Dedifferentiated amniotic fluid mesenchymal stem cell (primary cell): ENCODE results near the gene TSPAN14.

Experiments
- DNase-seq: peaks from one replicate; pipeline ENCODE4 v3.0.0-alpha.2; 2016; ENCODE audit errors: extremely low spot score

The TSPAN14 gene

DNA sequence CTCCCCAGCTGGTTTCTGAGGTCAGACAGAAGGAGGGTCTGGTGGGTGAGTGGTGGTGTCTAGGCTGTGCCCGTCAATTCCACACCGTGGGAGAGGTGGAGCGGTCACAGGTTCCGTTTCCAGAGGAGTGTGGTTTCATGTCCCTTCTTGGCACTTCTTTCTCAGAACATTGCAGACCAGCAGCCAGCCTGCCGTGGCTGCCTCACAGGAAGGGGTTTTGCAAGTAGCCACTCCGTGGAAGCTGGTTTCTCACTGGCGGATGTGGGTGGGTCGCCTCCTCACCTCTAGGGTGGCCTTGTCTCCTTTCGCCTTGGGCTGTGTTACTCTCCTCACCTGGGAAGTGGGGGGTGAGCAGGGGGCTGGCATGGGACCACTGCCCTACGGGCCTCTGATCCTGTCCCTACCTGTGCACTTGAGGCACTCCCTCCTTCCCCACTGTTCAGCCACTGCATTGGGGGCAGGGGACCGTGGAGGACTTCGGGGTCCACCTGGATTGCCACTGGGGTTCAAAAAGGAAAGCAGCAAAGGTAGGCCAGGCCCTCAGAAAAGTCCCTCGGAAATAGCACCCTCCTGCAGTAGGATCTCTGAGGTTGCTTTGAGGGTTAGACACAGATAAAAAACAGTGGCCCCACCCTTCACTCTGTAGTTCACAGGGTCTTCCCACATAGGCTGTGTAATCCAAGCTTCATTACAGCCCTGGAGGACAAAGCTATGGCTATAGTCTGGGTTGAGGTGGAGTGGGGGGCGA, 33.9 kb downstream of the TSPAN14 start:
- DNase-seq: no peak

DNA sequence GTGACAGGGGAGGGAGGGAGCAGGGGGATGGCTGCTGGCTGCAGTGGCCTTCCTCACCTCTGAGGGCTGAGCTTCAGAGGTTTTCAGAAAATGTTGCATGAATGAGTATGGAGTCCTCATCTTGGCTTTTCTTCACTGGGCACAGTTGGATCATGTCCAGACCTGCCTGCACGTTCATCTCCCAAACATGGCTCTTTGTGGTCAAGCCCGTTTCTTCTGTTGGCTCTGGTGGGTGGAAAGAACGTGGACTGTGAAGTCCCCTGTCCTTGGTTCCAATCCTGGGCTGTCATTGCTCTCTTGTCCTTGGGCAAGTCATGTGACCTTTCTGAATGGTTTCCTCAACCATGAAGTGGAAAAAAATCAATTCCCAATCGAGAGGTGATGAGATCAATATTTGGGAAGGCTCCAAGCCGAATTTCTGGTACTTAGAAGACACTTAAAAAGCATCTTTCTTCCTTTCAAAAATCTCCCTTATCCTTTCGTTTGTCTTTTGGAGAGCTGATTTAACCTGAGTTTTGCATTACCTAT, 34.5 kb downstream of the TSPAN14 start:
- no peak for DNase-seq

DNA sequence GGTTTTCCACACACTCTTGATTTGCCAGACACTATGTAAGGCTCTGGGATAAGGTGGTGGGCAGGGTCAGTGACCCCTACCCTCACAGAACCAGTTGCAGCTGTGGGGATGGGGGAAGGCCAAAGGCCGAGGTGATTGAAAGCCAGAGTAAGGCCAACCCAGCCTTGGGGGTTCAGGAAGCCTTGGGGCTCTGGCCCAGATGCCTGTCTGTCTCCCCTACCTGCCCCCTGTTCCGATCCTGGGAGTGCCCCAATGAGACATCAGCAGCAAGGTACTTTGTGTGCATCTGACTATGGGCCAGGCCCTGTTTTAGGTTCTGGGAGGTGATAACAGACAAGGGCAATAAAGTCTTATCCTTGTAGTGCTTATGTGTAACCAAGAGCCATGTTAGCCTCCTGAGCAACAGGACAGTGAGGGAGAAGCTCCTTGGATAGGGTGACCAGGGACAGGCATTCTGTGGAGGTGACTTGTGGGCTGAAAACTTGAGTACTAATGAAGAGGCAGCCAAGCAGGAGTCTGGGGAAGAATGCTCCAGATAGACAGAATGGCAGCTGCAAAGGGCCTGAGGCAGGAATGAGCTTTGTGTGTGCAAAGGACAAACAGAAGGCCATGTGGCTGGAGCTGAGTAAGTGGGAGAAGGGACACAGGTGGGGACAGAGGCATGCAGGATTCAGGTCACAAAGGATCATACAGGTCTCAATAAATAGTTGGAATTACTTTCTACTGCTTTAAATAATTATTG, 35.4 kb downstream of the TSPAN14 start:
- no peak for DNase-seq

DNA sequence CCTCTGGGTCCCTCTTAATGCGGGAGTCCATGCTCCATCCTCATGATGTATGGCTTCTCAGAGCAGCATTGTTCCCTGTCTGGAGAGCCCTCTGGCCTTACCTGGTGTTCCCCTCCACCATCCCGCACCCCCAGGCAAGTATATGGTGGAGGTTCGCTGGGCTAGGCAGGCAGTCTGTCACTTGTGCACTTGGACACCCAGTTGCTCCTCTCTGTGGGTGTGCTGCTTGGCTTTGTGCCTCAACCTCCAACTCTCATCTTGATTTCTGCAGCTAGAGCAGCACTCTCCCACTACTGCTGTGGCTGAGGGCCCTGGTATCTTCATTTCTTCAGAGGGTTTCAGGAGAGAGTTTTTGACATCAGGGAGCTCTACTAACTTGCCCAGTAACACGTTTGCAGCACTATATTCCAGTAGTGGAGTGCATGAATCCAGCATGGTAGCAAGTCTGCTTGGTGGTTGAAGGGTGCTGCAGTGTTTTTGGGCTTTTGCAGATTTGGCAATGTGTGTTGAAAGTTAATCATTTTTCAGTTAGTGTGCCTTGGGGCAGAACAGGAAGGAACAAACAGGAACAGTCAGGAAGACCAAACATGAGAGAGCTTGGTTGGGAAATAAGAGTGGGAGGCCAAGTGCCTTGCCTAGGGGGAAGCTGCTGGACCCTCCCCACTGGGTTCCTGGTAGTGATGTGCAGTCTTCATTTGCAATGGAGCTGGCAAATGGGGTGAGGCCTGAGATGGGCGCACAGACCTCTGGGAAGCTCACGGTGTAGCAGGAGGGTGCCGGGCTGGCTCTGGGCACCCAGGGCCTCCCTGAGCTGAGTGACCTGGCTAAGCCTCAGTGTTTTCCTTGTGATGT, 37.4 kb downstream of the TSPAN14 start:
- no peak for DNase-seq

DNA sequence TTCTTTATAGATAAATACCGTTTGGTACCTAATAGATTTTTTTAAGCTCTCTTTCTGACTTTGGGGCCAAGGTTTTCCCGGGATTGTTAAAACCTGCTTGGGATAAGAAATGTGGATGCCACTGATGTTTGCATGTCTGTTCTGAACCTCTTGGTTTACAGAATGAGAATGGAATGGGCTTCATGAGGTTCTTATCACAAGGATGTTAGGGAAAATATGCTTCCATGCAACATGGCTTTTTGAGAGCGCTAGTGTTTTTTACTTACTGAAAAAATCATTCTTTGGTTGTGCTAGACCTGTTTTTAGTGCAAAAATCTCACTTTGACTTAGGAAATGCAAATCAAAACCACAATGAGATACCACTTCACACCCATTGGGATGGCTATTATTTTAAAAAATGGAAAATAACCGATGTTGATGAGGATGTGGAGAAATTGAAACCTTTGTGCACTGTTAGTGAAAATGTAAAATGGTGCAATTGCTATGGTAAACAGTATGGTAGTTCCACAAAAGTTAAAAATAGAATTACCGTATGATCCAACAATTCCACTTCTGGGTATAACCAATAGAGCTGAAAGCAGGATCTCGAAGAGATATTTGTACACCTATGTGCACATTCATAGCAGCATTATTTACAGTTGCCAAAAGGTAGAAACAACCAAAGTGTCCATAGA, 38.9 kb downstream of the TSPAN14 start:
- no peak for DNase-seq

DNA sequence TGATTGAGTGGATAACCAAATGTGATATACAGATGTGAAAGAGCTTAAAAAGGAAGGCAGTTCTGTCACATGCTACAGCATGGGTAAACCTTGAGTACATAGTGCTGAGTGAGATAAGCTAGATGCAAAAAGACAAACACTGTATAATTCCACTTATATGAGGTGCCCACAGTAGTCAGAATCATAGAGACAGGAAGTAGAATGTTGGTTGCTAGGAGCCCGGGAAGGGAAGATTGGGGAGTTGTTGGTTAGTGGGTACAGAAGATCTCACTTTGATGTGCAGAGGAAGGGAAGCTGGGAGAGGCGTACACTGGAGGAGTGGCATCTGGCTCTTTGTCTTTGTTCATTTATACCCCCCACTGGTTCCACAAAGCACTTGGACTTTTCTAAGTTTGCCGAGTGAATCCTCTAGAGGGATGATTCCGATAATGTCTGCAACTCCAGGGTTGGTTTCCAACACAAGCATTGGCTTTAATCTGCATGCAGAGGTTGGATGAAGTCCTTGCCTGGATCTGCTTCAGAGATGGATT, 39.5 kb downstream of the TSPAN14 start:
- DNase-seq: no peak

DNA sequence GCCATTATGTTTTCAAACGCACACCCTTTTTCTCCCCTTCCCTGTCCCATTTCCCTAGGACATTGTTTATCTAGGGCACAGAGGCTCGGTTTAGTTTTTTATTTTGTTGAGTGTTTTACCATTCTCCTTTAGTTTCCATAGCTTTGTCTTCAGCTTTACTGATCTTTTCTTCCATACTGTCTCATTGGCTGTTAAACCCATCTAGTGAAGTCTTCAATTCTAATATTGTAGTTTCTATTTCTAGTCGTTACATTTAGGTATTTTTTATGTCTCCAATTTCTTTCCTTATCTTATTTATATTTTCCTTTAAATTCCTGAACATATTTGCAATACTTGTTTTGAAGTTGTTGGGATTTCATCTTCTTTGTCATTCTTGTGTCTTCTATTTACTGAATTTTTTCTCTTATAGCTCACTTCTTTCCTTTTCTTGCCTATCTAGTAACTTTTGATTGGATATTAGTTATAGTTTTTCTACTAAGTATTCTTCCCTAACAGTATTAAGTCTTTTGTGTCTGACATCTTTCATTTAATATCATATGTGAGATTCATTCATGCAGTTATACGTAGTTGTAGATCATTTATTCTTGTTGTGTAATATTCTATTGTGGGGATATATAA, 42.6 kb downstream of the TSPAN14 start:
- DNase-seq: no peak

DNA sequence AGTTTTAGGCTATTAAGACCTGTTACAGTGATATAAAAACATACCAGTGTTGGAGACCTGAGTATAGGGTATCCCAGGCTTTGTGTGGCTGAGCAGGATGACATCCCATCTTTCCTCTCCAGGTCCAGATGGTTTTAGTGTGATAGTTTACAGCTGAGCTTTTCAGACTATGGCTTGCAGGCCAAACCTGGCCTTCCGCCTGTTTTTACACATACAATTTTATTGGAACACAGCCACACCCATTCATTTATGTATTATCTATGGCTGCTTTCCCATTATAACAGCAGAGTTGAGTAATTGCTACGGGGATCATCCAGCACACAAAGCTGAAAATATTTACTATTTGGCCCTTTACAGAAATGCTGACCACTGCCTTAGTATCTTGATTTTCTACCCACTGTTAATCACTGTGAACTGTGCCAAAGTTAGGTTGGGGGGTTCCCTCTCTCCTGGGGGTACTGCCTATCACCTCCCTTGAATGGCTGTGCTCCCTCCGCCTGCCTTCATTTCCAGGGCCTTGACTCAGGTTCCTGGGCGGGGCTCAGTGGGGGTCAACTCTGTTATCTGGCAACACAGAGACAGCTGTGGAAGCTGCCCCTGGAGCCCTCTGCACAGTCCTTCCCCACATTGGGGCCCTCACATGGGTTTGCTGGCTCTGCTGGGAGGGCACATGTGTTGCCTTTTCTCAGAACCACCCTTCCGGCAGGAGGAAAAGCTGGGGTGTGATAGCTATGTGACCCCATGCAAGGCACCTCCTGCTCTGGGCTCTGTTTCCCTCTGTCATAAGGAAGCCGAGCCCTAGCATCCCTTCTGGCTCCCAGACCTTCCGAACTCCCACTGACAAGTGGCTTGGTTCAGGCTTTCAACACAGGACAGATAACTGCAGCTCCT, 43.3 kb downstream of the TSPAN14 start:
- DNase-seq: no peak

DNA sequence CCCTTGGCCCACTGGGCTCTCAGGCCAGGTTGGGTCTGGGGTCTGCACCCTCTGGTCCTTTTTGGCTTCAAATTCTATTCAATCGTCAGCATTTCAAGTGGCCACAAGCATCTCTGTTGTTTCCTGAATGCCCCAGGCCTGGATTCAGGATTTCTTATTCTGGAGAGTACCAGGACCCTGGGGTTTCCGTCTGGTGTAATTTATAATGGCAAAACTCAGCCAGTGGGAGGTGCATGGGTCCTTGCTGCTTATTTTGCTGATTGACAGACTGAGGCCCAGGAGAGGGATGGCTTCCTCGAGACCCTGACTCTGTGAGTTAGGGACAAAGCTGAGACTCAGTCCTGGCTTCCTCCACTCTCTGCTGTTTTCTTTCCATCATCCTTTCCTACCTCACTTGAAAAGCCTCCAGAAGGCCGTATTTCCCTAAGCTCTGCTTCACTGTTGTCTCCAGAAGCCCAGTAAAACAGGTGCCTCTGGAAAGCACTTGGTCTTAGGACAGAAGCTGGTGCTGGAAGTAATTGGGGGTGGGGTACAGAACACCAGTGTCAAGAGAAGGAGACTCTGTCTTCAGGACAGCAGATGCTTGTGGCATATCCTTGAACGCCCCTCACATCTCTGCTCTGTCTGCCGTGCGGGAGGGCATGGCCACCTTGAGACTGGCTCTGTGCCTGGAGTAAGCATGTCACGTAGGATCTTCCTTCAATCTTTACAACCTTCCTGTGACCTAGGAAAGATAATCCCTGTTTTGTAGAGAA, 44.1 kb downstream of the TSPAN14 start:
- DNase-seq: no peak

DNA sequence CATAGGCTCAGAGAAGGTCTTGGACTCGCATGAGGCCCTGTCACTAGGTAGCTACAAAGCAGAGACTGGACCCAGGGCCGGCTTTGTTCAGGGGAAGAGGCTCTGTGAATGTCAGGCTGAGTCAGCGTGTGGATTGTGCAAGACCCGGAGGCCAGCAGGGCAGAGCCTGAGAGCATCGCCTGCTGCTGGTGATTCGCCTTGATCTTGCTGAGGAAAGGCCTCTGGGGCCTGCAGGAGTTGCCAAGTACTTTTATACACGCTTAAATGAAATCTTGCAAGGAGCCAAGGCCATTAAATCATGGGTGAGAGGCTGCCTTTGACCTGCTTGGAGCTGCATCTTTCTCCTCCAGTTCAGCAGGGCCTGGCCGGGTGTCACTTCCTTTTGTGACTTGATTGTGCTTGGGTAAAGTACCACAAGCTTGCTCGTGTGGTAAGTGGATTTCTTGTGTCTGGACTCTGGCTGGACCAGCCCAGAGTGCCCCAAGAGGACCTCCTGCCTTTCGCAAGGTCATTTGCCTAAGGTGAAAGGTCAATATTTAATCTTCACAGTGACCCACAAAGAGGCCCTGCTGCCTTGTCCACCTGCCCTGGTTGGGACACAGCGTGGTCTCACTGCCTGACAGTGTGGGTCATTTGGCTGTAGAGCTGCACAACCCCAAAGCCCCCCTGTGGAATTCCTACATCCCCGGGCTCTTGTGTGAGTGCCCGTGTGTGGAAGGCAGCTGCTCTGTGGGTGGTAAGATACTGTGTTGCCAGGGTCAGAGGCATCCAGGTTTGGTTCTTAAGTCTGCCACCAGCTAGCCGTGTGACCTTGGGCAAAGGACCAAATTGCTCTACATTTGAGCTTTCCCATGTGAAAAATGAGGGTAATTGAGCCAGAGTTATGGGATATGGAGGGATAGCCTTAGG, 45.0 kb downstream of the TSPAN14 start:
- peak; percentile 88 for DNase-seq

DNA sequence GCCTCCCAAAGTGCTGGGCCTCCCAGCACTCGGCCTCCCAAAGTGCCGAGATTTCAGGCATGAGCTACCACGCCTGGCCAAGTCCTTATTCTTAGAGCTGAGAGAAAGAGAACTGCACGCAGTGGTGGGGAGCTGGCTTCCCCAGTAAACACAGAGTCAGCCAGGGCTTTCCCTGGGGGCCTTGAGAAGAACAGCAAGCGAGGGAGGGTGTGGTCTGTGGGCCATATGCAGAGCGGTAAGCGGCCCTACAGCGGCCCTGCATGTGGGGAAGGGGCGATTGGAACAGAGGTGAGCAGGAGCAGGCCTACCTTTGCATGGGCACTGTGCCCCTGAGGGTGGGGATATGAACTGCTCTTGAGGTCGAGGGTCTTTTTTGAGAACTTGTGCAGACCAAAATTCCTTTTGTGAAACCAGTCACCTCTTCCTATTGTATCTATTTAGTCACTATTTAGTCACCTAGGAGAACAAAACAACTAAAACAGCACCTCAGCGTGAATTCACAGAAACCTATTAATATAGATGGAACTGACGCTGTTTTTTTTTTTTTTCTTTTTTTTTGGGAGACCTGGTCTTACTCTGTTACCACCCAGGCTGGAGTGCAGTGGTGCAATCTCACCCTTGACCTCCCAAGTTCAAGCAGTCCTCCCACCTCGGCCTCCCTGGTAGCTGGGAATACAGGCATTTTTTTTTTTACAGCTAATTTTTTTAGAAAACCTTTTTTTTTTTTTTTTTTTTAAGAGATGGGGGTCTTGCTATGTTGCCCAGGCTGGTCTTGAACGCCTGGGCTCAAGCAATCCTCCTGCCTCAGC, 46.7 kb downstream of the TSPAN14 start:
- no peak for DNase-seq

DNA sequence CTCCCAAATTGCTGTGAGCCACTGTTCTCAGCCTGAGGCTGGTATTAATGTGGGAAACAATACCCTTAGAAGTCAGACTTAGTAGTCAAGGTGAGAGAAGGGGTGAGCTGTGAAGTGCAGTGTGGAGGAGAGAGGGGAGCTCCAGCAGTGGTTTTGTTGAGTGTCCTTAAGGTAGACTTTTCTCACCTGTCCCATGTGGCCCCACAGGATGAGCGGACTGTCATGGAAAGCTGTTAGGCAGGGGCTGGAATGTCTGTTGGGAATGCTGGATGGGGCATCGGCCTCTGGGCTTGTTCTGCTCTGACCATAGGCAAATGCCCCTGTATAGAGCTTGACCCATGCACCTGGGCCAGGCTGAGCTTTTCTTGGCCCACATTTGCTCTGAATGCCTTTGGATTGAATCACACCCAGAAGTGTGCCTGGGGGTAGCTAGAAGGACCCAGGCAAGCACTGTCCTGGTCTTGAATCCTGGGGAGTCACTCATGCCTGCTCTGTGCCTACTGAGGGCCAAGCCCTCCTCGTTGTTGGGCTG, 47.3 kb downstream of the TSPAN14 start:
- no peak for DNase-seq

DNA sequence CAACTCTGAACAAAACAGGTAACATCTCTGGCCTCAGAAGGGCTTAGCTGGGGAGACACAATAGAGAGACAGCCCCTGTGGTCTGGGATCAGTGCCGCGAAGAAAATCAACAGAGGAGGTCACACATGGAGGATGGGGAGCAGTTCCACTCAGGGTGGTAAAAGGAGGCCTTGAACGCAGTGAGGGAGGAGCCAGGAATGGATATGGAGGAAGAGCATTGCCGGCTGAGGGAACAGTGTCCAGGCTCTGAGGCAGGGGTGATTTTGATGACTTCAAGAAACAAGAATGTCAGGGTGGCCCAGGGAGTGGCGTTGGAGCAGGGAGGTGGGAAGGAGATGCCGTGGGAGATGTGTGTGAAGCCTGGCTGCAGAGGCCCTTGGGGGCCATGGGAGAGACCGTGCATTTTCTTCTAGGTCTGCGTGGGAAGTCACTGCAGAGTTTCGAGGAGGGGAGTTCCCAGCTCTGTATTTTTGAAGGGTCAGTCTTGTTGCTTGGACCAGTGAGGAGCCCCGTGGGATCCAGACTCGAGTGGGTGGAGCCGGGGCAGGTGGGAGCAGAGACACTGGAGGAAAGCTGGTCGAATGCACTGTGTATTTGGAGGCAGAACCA, 47.9 kb downstream of the TSPAN14 start:
- no peak for DNase-seq

DNA sequence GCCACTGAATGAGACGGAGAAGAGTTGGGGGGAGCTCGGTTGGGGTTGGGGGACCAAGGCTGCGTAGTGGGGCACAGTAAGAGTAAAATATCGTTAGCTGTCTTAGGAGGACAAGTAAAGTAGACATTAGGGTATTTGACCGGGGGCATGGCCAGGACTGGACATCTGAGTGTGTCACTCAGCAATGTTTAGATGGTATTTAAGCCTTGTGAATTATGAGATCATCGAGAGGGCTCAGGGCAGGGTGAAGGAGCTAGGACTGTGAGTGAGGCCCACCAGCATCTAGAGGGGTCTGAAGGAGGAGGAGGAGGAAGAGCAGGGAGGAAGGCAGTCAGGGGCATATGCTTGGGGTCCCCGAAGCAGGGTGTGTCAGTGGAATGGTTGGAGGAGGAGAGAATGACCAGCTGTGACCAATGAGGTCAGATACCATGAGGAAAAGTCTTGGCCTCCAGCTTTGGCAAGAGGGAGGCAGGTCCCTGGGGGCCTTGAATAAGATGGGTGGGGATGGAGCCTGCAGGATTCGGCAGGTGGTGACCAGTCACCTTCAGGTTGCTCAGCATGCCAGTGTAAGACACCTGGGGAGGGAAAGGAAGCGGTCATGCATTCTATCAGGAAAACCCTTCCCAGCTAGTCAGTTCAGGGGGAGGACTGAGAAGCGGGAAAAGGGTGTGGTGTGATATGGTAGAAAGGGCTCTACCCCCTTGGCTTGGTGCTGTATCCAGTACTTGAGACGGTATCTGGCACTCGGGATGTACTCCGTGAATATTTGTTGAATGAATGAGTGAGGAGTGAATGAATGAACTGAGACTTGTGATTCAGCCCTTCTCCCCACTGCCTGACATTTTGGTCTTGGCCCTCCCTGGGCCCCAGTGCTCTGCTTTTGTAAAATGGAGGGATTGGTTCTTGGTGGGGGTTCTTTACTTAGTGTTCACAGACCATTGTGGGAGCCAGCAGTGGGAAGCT, 48.8 kb downstream of the TSPAN14 start:
- no peak for DNase-seq

DNA sequence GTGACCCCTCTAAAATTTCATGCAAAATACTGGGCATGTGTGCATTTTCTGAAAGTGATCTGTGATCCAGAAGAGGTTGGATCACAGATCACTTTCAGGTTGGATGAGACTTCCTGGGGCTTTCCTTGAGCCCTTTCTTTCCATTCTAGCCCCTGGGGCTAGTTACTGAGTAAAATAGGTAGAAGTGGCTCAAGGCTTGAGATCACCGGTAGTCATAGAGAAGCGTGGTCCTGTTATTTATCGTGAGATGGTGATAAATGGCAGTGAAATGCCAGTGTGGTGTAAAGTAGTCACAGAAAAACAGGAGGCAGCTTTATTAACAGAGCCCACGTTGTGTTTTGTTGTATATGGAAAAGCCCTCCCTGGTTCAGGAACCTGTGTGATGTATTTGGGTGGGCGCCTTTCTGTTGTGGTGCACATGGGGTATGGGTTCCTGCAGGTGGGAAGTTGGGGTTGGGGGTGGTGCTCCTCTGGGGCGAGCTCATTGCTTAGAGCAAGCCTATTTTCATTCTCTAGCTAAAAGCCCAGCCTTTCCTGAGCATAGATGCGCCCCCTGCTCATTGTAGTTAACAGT, 49.6 kb downstream of the TSPAN14 start:
- DNase-seq: no peak
